PC-3 (cell line): Measurements from ENCODE around the gene BANK1.

Experiments
- EZH2 ChIP-seq: fragments of 300-600 bp; sonication (generic); IDR thresholded peaks from one replicate; pipeline ENCODE4 v1.6.1; 2017; ENCODE audit warnings: antibody characterized with exemption, mild to moderate bottlenecking, low read length; ENCODE audit not compliant: unreplicated experiment
- EZH2phosphoT487 ChIP-seq: fragments of 300-600 bp; sonication (generic); IDR thresholded peaks from 2 replicates; pipeline ENCODE4 v1.6.1; 2018; ENCODE audit warnings: mild to moderate bottlenecking, antibody characterized with exemption, low read length, borderline replicate concordance
- TF ChIP-seq, protein P1 (sequence below): fragments of 300-600 bp; sonication (generic); conservative IDR thresholded peaks from 2 replicates; pipeline ENCODE4 v1.5.1; 2017; ENCODE audit warnings: antibody characterized with exemption, low read depth, mild to moderate bottlenecking, low read length

GRCh38 chr4:102089850-102090621 is 299.5 kb downstream of the BANK1 start:
- TF ChIP-seq EZH2 (no peak), EZH2phosphoT487 (no peak)
- TF ChIP-seq, protein P1, sequence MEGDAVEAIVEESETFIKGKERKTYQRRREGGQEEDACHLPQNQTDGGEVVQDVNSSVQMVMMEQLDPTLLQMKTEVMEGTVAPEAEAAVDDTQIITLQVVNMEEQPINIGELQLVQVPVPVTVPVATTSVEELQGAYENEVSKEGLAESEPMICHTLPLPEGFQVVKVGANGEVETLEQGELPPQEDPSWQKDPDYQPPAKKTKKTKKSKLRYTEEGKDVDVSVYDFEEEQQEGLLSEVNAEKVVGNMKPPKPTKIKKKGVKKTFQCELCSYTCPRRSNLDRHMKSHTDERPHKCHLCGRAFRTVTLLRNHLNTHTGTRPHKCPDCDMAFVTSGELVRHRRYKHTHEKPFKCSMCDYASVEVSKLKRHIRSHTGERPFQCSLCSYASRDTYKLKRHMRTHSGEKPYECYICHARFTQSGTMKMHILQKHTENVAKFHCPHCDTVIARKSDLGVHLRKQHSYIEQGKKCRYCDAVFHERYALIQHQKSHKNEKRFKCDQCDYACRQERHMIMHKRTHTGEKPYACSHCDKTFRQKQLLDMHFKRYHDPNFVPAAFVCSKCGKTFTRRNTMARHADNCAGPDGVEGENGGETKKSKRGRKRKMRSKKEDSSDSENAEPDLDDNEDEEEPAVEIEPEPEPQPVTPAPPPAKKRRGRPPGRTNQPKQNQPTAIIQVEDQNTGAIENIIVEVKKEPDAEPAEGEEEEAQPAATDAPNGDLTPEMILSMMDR: no peak
